B cell (primary cell): ENCODE measurements around the gene ITCH. TPM values are rescaled to one million over a fixed set of nuclear protein-coding genes. Genes with fewer than 3 reads are reported as not detected.

ENCODE experiments used
- ATAC-seq: fragments of 200-7000 bp; cut with Tn5 transposase; one replicate; pipeline ENCODE4 v1.10.0; 2021; ENCODE audit warnings: low read depth, mild to moderate bottlenecking, moderate number of reproducible peaks, moderate library complexity
- CTCF ChIA-PET: fragments of 350-600 bp; sonication (Branson Sonifier 250); formaldehyde crosslinking; loops from one replicate; lab custom pipeline; 2021; ENCODE audit warnings: antibody characterized with exemption, inconsistent platforms; lab: Charles Lee
- POLR2A ChIA-PET: fragments of 350-600 bp; sonication (Branson Sonifier 250); formaldehyde crosslinking; loops from one replicate; lab custom pipeline; 2021; ENCODE audit warnings: antibody characterized with exemption; lab: Charles Lee
- DNase-seq: peaks from one replicate; pipeline ENCODE4 v3.0.0; 2013
- H2AFZ ChIP-seq: 2 replicates; pipeline ENCODE4 v1.6.1; 2012; ENCODE audit warnings: mild to moderate bottlenecking, low read depth, low read length; ENCODE audit not compliant: insufficient read depth, poor library complexity, severe bottlenecking
- H3K27ac ChIP-seq, 2 donors: 1 replicate in 1 of 2; 2 replicates in 1 of 2; pipeline ENCODE4 v1.5.1; 2012 to 2013; ENCODE audit warnings: low read length in 2 of 2, mild to moderate bottlenecking in 2 of 2, moderate library complexity in 1 of 2
- H3K27me3 ChIP-seq, 4 experiments: fragments of 200-600 bp in 1 of 4; sonication (generic) in 1 of 4; replicated peaks in 1 of 4; 1 replicate in 2 of 4; 2 replicates in 2 of 4; pipeline versions ENCODE4 v1.6.1 to v1.7.0; 2013 to 2016; ENCODE audit warnings: low read length in 3 of 4, mild to moderate bottlenecking in 2 of 4, mixed read lengths in 1 of 4, moderate library complexity in 1 of 4; ENCODE audit not compliant: insufficient read depth in 4 of 4, control insufficient read depth in 3 of 4; ENCODE audit errors: control extremely low read depth in 1 of 4
- H3K36me3 ChIP-seq, 2 experiments: replicated peaks in 1 of 2; 1 replicate in 1 of 2; 2 replicates in 1 of 2; pipeline versions ENCODE4 v1.6.1 to v1.7.1; 2013; ENCODE audit warnings: low read length in 1 of 2; ENCODE audit not compliant: insufficient read depth in 2 of 2, control insufficient read depth in 1 of 2; ENCODE audit errors: control extremely low read depth in 1 of 2, extremely low read depth in 1 of 2
- H3K4me1 ChIP-seq, 2 donors: fragments of 200-600 bp in 1 of 2; sonication (generic) in 1 of 2; 1 replicate in 1 of 2; 2 replicates in 1 of 2; pipeline versions ENCODE4 v1.5.1 to v1.6.1; 2013 to 2017; ENCODE audit warnings: low read length in 2 of 2; ENCODE audit not compliant: control insufficient read depth in 2 of 2, insufficient read depth in 2 of 2
- H3K4me2 ChIP-seq: replicated peaks from 2 replicates; pipeline ENCODE3; 2012; ENCODE audit warnings: mild to moderate bottlenecking, low read depth, low read length; ENCODE audit not compliant: poor library complexity, severe bottlenecking
- H3K4me3 ChIP-seq, 5 experiments: fragments of 200-600 bp in 1 of 5; sonication (generic) in 1 of 5; 1 replicate in 3 of 5; 2 replicates in 2 of 5; pipeline versions ENCODE4 v1.5.1 to v1.7.0; 2011 to 2016; ENCODE audit warnings: low read length in 4 of 5, mild to moderate bottlenecking in 4 of 5, low read depth in 2 of 5, control low read depth in 1 of 5, moderate library complexity in 1 of 5; ENCODE audit not compliant: insufficient read depth in 1 of 5; ENCODE audit errors: control extremely low read depth in 1 of 5, extremely low read depth in 1 of 5
- H3K79me2 ChIP-seq: fragments of 200-600 bp; sonication (generic); one replicate; pipeline ENCODE4 v1.6.0; 2016; ENCODE audit warnings: low read length; ENCODE audit not compliant: control insufficient read depth, insufficient read depth
- H3K9ac ChIP-seq: fragments of 200-600 bp; sonication (generic); 2 replicates; pipeline ENCODE4 v1.6.1; 2017; ENCODE audit warnings: mild to moderate bottlenecking, low read length, moderate library complexity
- H3K9me3 ChIP-seq, 3 donors: one replicate each; pipeline versions ENCODE4 v1.6.1 to v1.7.1; 2013; ENCODE audit warnings: low read length in 2 of 3; ENCODE audit not compliant: control insufficient read depth in 2 of 3, insufficient read depth in 1 of 3; ENCODE audit errors: control extremely low read depth in 1 of 3
- H4K20me1 ChIP-seq: 2 replicates; pipeline ENCODE4 v1.6.0; 2012; ENCODE audit warnings: mild to moderate bottlenecking, low read length; ENCODE audit not compliant: insufficient read depth, control insufficient read depth, poor library complexity, severe bottlenecking
- H3K27ac Mint-ChIP-seq: one replicate; pipeline ENCODE4 v1.8.0; 2021; ENCODE audit warnings: mixed read lengths
- H3K27me3 Mint-ChIP-seq: one replicate; pipeline ENCODE4 v1.8.0; 2021; ENCODE audit warnings: mixed read lengths
- H3K4me1 Mint-ChIP-seq: one replicate; pipeline ENCODE4 v1.8.0; 2021; ENCODE audit warnings: mixed read lengths
- H3K4me3 Mint-ChIP-seq: one replicate; pipeline ENCODE4 v1.8.0; 2021; ENCODE audit warnings: mixed read lengths
- H3K9me3 Mint-ChIP-seq: one replicate; pipeline ENCODE4 v1.8.0; 2022; ENCODE audit warnings: mixed read lengths; ENCODE audit not compliant: insufficient read depth
- CTCF ChIP-seq: fragments of 200-600 bp; IDR thresholded peaks from one replicate; pipeline ENCODE4 v1.8.0; 2022; ENCODE audit warnings: antibody characterized with exemption, mild to moderate bottlenecking
- EZH2 ChIP-seq: IDR thresholded peaks from 2 replicates; pipeline ENCODE4 v1.6.1; 2012; ENCODE audit warnings: borderline replicate concordance, low read depth, mild to moderate bottlenecking, moderate library complexity, low read length; ENCODE audit not compliant: insufficient read depth, poor library complexity, severe bottlenecking
- WGBS: methylation state at CpG from one replicate; pipeline ENCODE4 v1.1.5; 2013; ENCODE audit warnings: missing lambda C conversion rate; ENCODE audit not compliant: insufficient coverage; 5-methylcytosine and 5-hydroxymethylcytosine counted together
- intact Hi-C: fragments of 100-400 bp; cut with micrococcal nuclease; formaldehyde crosslinking; loops from one replicate; pipeline ENCODE4 v1.10.0; 2022
- polyA plus RNA-seq: library from polyadenylated mRNA; depleted of rRNA; stranded (reverse); fragments of >200 nt; gene quantifications from 2 replicates; pipeline ENCODE4 v1.2.3, GENCODE V29; 2012
- total RNA-seq, 2 donors: library from RNA; stranded (reverse); fragments of 120-200 nt in 1 of 2; gene quantifications; 1 replicate in 1 of 2; 2 replicates in 1 of 2; pipeline versions ENCODE4 v1.2.3 to v1.2.4, GENCODE V29; 2013 to 2022

Gene ITCH
- total and polyA plus RNA-seq, 2 donors (not counting 1 experiment from before 2014, with no cell fraction given): 10.0 to 110 TPM

DNA sequence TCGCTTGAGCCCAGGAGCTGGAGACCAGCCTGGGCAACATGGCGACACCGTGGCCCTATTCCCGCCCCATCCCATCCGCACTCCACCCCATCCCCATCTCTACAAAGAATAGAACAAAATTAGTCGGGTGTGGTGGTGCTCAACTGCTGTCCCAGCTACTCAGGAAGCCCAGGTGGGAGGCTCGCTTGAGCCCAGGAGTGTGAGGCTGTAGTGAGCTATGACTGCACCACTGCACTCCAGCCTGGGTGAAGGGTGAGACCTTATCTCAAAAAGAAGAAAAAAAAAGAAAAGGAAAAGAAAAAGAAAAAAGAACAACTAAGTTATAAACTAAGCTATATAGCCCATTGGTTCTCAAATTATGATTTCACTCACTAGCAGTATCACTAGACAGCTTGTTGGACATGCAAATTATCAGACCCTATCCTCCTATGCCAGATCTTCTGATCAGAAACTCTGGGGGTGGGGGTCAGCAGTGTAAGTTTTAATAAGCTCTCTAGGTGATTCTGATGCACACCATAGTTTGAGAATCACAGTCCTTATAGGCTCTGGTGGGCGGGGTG, 491 bp upstream of the ITCH start:
- peaks cover 34 to 38% of the 10 kb centered on the region in 2 donors for H3K4me1 ChIP-seq
- 62% methylated on average over 3 of the region's 8 CpGs for WGBS
- H3K27ac ChIP-seq: peak overlapping the region in 1 of 2 donors; percentile 96
- H3K27ac Mint-ChIP-seq: peak overlapping the region; percentile 98
- no peaks in the 10 kb centered on the region for H3K27me3 ChIP-seq
- H3K36me3 ChIP-seq: peaks cover 0 to 7% of the 10 kb centered on the region in 2 experiments
- H3K9me3 ChIP-seq: no peaks in the 10 kb centered on the region
- H3K27me3 Mint-ChIP-seq: no peaks in the 10 kb centered on the region
- H3K9me3 Mint-ChIP-seq: no peaks in the 10 kb centered on the region
- peak overlapping the region; percentile 86 for H3K4me2 ChIP-seq
- peaks cover 32% of the 10 kb centered on the region for H3K4me1 Mint-ChIP-seq
- DNase-seq (no peak), ATAC-seq (peak; percentile 18)
- peak overlapping the region; percentile 98 for H3K9ac ChIP-seq
- intact Hi-C loops: loop anchor here (1.0 to 10.0 kb wide), 5 partner anchors 50 to 347 kb away; partner anchors contain the start of gene AHCY
- peak overlapping the region; percentile 91 for H2AFZ ChIP-seq
- H3K4me3 ChIP-seq: peak overlapping the region in 3 of 5 experiments; percentile 88 to 91 (median 89)
- TF ChIP-seq EZH2 (no peak), CTCF (no peak)
- H3K79me2 ChIP-seq: peaks cover 48% of the 10 kb centered on the region
- CTCF ChIA-PET: interaction anchor here (0.8 to 3.3 kb wide), 5 partner anchors 42 to 407 kb away, joined by 3 to 25 read pairs (median 4); no protein-coding TSS in a partner anchor
- peaks cover 19% of the 10 kb centered on the region for H4K20me1 ChIP-seq
- POLR2A ChIA-PET: interaction anchor here (0.6 to 1.1 kb wide), 3 partner anchors 22 to 153 kb away, joined by 4 to 11 read pairs (median 4); partner anchors contain the start of gene DYNLRB1
- peak overlapping the region; percentile 97 for H3K4me3 Mint-ChIP-seq
